ENCODE data around the gene HS3ST5. TPM values are rescaled to one million over a fixed set of nuclear protein-coding genes. Genes with fewer than 3 reads are reported as not detected.
"Not testable (repeated sequence)": the region's sequence is repeated elsewhere in the genome, so short reads cannot be mapped to it uniquely, and the experiment has no call there.

HS3ST5 gene
- total RNA-seq, 1 experiment from 2014 or later, result 14.4 TPM

GRCh38 chr6:114020196-114020595 is 322.6 kb downstream of the HS3ST5 start:
- Histone ChIP-seq H4K5ac (ENCODE audit: insufficient read length, low read depth, low read length) (no peak overlapping the region), H3K4ac (ENCODE audit: low read depth, low read length) (no peak overlapping the region), H3K79me1 (ENCODE audit: insufficient read depth, low read depth, low read length, poor library complexity, severe bottlenecking) (no peaks in the 10 kb centered on the region), H3K27ac (ENCODE audit: insufficient read length, low read depth, low read length) (no peak overlapping the region), H3K79me2 (ENCODE audit: insufficient read depth, low read length) (no peaks in the 10 kb centered on the region), H3K4me1 (ENCODE audit: insufficient read depth, low read length) (no peaks in the 10 kb centered on the region), H2BK120ac (ENCODE audit: low read depth, low read length, poor library complexity, severe bottlenecking) (no peak overlapping the region), H2BK15ac (ENCODE audit: low read depth, low read length) (no peak overlapping the region), H2BK5ac (ENCODE audit: insufficient read length, low read length) (no peak overlapping the region), H3K56ac (ENCODE audit: insufficient read length, low read depth, low read length) (no peak overlapping the region), H2BK20ac (ENCODE audit: low read depth, low read length, poor library complexity, severe bottlenecking) (no peak overlapping the region), H4K91ac (ENCODE audit: insufficient read length, low read depth, low read length) (no peak overlapping the region), H4K8ac (replicated peaks; ENCODE audit: insufficient read length, low read depth, low read length) (no peak overlapping the region), H3K9me3 (ENCODE audit: control insufficient read depth, low read depth, low read length) (no peaks in the 10 kb centered on the region), H3K18ac (ENCODE audit: insufficient read length, low read depth, low read length) (no peak overlapping the region), H2AFZ (ENCODE audit: low read length) (no peak overlapping the region), H2AK5ac (ENCODE audit: insufficient read length, low read length) (no peak overlapping the region), H3K4me2 (ENCODE audit: insufficient read depth, insufficient read length, low read length) (no peak overlapping the region), H3K23ac (ENCODE audit: insufficient read length, low read depth, low read length) (no peak overlapping the region), H3K27me3 (ENCODE audit: insufficient read depth, low read length) (no peaks in the 10 kb centered on the region), H3T11ph (ENCODE audit: low read length) (no peak overlapping the region), H4K20me1 (ENCODE audit: control insufficient read depth, insufficient read depth, insufficient read length) (no peaks in the 10 kb centered on the region), H3K9ac (ENCODE audit: extremely low read depth, insufficient read length, low read length) (no peak overlapping the region), H3K23me2 (ENCODE audit: insufficient read length, low read depth, low read length, poor library complexity, severe bottlenecking) (no peaks in the 10 kb centered on the region), H3K14ac (ENCODE audit: insufficient read depth, low read length) (no peak overlapping the region), H2BK12ac (ENCODE audit: insufficient read length, low read depth, low read length) (no peak overlapping the region)
- no peak for DNase-seq
- WGBS (ENCODE audit: extremely low coverage, insufficient read length, low lambda C conversion rate), result no CpG with 5 or more reads among the region's 15 CpGs
- Mint-ChIP-seq H3K9me3 (peaks cover 16 to 22% of the 10 kb centered on the region in 2 experiments), H3K4me3 (no peak overlapping the region), H3K27ac (no peak overlapping the region), H3K4me1 (peaks cover 4 to 12% of the 10 kb centered on the region in 2 experiments; a peak in 3 of 4 replicates), H3K36me3 (ENCODE audit: insufficient read depth in 1 of 3, low read depth in 3 of 3) (peaks cover 16 to 24% (median 20%) of the 10 kb centered on the region in 3 experiments), H3K27me3 (ENCODE audit: low read depth) (no peaks in the 10 kb centered on the region)
- TF ChIP-seq, protein P1, sequence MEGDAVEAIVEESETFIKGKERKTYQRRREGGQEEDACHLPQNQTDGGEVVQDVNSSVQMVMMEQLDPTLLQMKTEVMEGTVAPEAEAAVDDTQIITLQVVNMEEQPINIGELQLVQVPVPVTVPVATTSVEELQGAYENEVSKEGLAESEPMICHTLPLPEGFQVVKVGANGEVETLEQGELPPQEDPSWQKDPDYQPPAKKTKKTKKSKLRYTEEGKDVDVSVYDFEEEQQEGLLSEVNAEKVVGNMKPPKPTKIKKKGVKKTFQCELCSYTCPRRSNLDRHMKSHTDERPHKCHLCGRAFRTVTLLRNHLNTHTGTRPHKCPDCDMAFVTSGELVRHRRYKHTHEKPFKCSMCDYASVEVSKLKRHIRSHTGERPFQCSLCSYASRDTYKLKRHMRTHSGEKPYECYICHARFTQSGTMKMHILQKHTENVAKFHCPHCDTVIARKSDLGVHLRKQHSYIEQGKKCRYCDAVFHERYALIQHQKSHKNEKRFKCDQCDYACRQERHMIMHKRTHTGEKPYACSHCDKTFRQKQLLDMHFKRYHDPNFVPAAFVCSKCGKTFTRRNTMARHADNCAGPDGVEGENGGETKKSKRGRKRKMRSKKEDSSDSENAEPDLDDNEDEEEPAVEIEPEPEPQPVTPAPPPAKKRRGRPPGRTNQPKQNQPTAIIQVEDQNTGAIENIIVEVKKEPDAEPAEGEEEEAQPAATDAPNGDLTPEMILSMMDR (conservative IDR thresholded peaks at IDR 0.05), result no peak

DNA sequence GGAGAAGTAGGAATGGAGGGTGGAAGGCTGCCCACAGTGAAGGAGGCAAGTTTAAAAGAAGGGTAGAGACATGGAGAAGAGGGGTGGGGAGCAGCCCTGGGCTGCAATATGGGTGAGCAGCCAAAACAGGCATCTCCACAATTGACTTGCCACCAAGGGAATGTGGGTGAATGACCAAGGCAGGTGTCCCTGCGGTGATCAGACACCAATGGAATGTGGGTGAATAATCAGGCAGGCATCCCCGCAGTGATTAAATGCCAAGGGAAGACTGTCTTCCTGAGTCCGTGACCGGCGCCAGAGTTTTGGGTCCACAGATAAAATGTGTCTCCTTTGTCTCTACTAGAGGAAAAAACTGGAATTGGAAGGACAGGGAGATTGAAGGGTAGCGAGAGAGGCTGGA is 325.7 kb downstream of the HS3ST5 start:
- H2BK5ac ChIP-seq (ENCODE audit: insufficient read length, low read length); H3K9me3 ChIP-seq (ENCODE audit: control insufficient read depth, low read depth, low read length); H2BK12ac ChIP-seq (ENCODE audit: insufficient read length, low read depth, low read length); DNase-seq; H3K27me3 Mint-ChIP-seq (ENCODE audit: low read depth); H3K4ac ChIP-seq (ENCODE audit: low read depth, low read length); H3K9ac ChIP-seq (ENCODE audit: extremely low read depth, insufficient read length, low read length); H2BK20ac ChIP-seq (ENCODE audit: low read depth, low read length, poor library complexity, severe bottlenecking); H3K4me2 ChIP-seq (ENCODE audit: insufficient read depth, insufficient read length, low read length); H4K91ac ChIP-seq (ENCODE audit: insufficient read length, low read depth, low read length); H3K27me3 ChIP-seq (ENCODE audit: insufficient read depth, low read length); H3T11ph ChIP-seq (ENCODE audit: low read length); H3K14ac ChIP-seq (ENCODE audit: insufficient read depth, low read length); H3K79me2 ChIP-seq (ENCODE audit: insufficient read depth, low read length); H3K4me3 Mint-ChIP-seq; H2AK5ac ChIP-seq (ENCODE audit: insufficient read length, low read length); H2BK15ac ChIP-seq (ENCODE audit: low read depth, low read length); H2BK120ac ChIP-seq (ENCODE audit: low read depth, low read length, poor library complexity, severe bottlenecking); H3K23me2 ChIP-seq (ENCODE audit: insufficient read length, low read depth, low read length, poor library complexity, severe bottlenecking); H3K27ac Mint-ChIP-seq; H3K23ac ChIP-seq (ENCODE audit: insufficient read length, low read depth, low read length); H4K20me1 ChIP-seq (ENCODE audit: control insufficient read depth, insufficient read depth, insufficient read length); H3K18ac ChIP-seq (ENCODE audit: insufficient read length, low read depth, low read length); H4K5ac ChIP-seq (ENCODE audit: insufficient read length, low read depth, low read length); H4K8ac ChIP-seq (replicated peaks; ENCODE audit: insufficient read length, low read depth, low read length); H2AFZ ChIP-seq (ENCODE audit: low read length); H3K79me1 ChIP-seq (ENCODE audit: insufficient read depth, low read depth, low read length, poor library complexity, severe bottlenecking); H3K27ac ChIP-seq (ENCODE audit: insufficient read length, low read depth, low read length); H3K56ac ChIP-seq (ENCODE audit: insufficient read length, low read depth, low read length); H3K4me1 ChIP-seq (ENCODE audit: insufficient read depth, low read length): not testable (repeated sequence)
- Mint-ChIP-seq H3K9me3 (peaks cover 16 to 22% of the 10 kb centered on the region in 2 experiments), H3K4me1 (peaks cover 4 to 12% of the 10 kb centered on the region in 2 experiments; a peak in 3 of 4 replicates), H3K36me3 (ENCODE audit: insufficient read depth in 1 of 3, low read depth in 3 of 3) (peaks cover 16 to 24% (median 20%) of the 10 kb centered on the region in 3 experiments)
- WGBS (ENCODE audit: extremely low coverage, insufficient read length, low lambda C conversion rate), result no CpG with 5 or more reads among the region's 6 CpGs
